Bronchial epithelial cell (primary cell): ENCODE data around the gene RHOD. TPM values are rescaled to one million over a fixed set of nuclear protein-coding genes. Genes with fewer than 3 reads are reported as not detected.

Experiments
- DNase-seq: peaks from one replicate; pipeline ENCODE4 v3.0.0-alpha.2; 2010; ENCODE audit warnings: low read depth
- FAIRE-seq: peaks from 2 replicates; lab custom pipeline; 2011; peaks lifted over from hg19 to GRCh38; lab: Jason Lieb, UNC
- H3K27me3 ChIP-seq: 2 replicates; pipeline ENCODE4 v1.5.1; 2011; ENCODE audit warnings: low read length; ENCODE audit not compliant: control insufficient read depth, insufficient read depth
- H3K36me3 ChIP-seq: 2 replicates; pipeline ENCODE4 v1.5.1; 2011; ENCODE audit warnings: low read length; ENCODE audit not compliant: control insufficient read depth, insufficient read depth
- H3K4me3 ChIP-seq: 2 replicates; pipeline ENCODE4 v1.5.1; 2011; ENCODE audit warnings: mild to moderate bottlenecking, low read depth, low read length, control low read depth
- CTCF ChIP-seq: IDR thresholded peaks from 2 replicates; pipeline ENCODE4 v1.5.1; 2011; ENCODE audit warnings: mild to moderate bottlenecking, moderate library complexity, low read length, control low read depth, inconsistent platforms; ENCODE audit not compliant: insufficient read depth, severe bottlenecking
- total RNA-seq: library from RNA; depleted of rRNA; stranded (reverse); fragments of >200 nt; gene quantifications from 2 replicates; pipeline ENCODE4 v1.2.1, GENCODE V29; 2014

Gene RHOD
- total RNA-seq, 1 donor from 2014 or later, result 222 TPM

- no peak overlapping the region for H3K4me3 ChIP-seq
- TF ChIP-seq CTCF, result no peak
- H3K36me3 ChIP-seq, result no peaks in the 10 kb centered on the region
- DNase-seq (no peak), FAIRE-seq (no peak)
- no peaks in the 10 kb centered on the region for H3K27me3 ChIP-seq
Measured at GRCh38 chr11:67111261-67111660, 54.6 kb downstream of the RHOD start.

GRCh38 chr11:67113231-67113721, 56.6 kb downstream of the RHOD start:
- TF ChIP-seq CTCF, result no peak
- FAIRE-seq (no peak), DNase-seq (no peak)
- Histone ChIP-seq H3K36me3 (no peaks in the 10 kb centered on the region), H3K27me3 (no peaks in the 10 kb centered on the region), H3K4me3 (no peak overlapping the region)

- DNase-seq (no peak), FAIRE-seq (no peak)
- Histone ChIP-seq H3K36me3 (no peaks in the 10 kb centered on the region), H3K27me3 (no peaks in the 10 kb centered on the region), H3K4me3 (no peak overlapping the region)
- no peak for TF ChIP-seq CTCF
Measured at GRCh38 chr11:67114275-67114896, 57.7 kb downstream of the RHOD start.

- FAIRE-seq, result no peak
- no peak for DNase-seq
- no peak for TF ChIP-seq CTCF
- Histone ChIP-seq H3K27me3 (no peaks in the 10 kb centered on the region), H3K36me3 (no peaks in the 10 kb centered on the region), H3K4me3 (no peak overlapping the region)
Measured at GRCh38 chr11:67116758-67117105, 60.1 kb downstream of the RHOD start.

- Histone ChIP-seq H3K4me3 (no peak overlapping the region), H3K36me3 (no peaks in the 10 kb centered on the region), H3K27me3 (no peaks in the 10 kb centered on the region)
- no peak for TF ChIP-seq CTCF
- DNase-seq (no peak), FAIRE-seq (no peak)
Measured at GRCh38 chr11:67117176-67117575, 60.5 kb downstream of the RHOD start.

GRCh38 chr11:67117672-67118180, 61.1 kb downstream of the RHOD start:
- no peak for TF ChIP-seq CTCF
- no peak for FAIRE-seq
- peak overlapping the region; percentile 40 for H3K4me3 ChIP-seq
- no peak for DNase-seq
- no peaks in the 10 kb centered on the region for H3K36me3 ChIP-seq
- no peaks in the 10 kb centered on the region for H3K27me3 ChIP-seq
